ENCODE results near the gene ZNF697. TPM values are rescaled to one million over a fixed set of nuclear protein-coding genes. Genes with fewer than 3 reads are reported as not detected.

The ZNF697 gene
- total RNA-seq, 3 donors from 2014 or later (not counting 1 experiment from before 2014, with no cell fraction given) = 0.09 to 0.45 TPM; not detected in 1

- ATAC-seq (no peak), DNase-seq (no peak)
- no peak overlapping the region for H3K4me3 Mint-ChIP-seq
- Histone ChIP-seq H3K27ac (ENCODE audit: low read length) (no peak overlapping the region), H3K4me1 (ENCODE audit: control insufficient read depth, insufficient read depth, low read length) (peaks cover 8% of the 10 kb centered on the region), H3K4me3 (ENCODE audit: low read length) (no peak overlapping the region), H3K9me3 (ENCODE audit: control insufficient read depth, insufficient read depth, low read length) (no peaks in the 10 kb centered on the region), H3K36me3 (ENCODE audit: control insufficient read depth, insufficient read depth, low read length) (no peaks in the 10 kb centered on the region), H3K27me3 (ENCODE audit: control insufficient read depth, insufficient read depth, low read length) (peaks cover 15% of the 10 kb centered on the region)
- no CpG with 5 or more reads among the region's 1 CpG for WGBS (ENCODE audit: insufficient coverage)
- H3K36me3 Mint-ChIP-seq = no peaks in the 10 kb centered on the region
- no peaks in the 10 kb centered on the region for H3K9me3 Mint-ChIP-seq
- H3K27ac Mint-ChIP-seq = no peak overlapping the region
- peaks cover 0 to 5% of the 10 kb centered on the region in 2 donors for H3K4me1 Mint-ChIP-seq
- peaks cover 39 to 49% of the 10 kb centered on the region in 2 donors for H3K27me3 Mint-ChIP-seq (ENCODE audit: low read depth in 2 of 2)
- intact Hi-C loops (cut with micrococcal nuclease) = no loop called here
- TF ChIP-seq CTCF (IDR thresholded peaks at IDR 0.05) = no peak
Measured at GRCh38 chr1:119651641-119652040, 3.6 kb upstream of the ZNF697 start.

GRCh38 chr1:119651133-119651532 lies 3.1 kb upstream of the ZNF697 start:
- H3K36me3 ChIP-seq (ENCODE audit: control insufficient read depth, insufficient read depth, low read length) = no peaks in the 10 kb centered on the region
- H3K9me3 Mint-ChIP-seq = peaks cover 0 to 4% of the 10 kb centered on the region in 2 donors
- peaks cover 18% of the 10 kb centered on the region for H3K27me3 ChIP-seq (ENCODE audit: control insufficient read depth, insufficient read depth, low read length)
- intact Hi-C loops (cut with micrococcal nuclease) = no loop called here
- no CpG with 5 or more reads among the region's 2 CpGs for WGBS (ENCODE audit: insufficient coverage)
- H3K9me3 ChIP-seq (ENCODE audit: control insufficient read depth, insufficient read depth, low read length) = no peaks in the 10 kb centered on the region
- H3K4me3 Mint-ChIP-seq = no peak overlapping the region
- no peak overlapping the region for H3K4me3 ChIP-seq (ENCODE audit: low read length)
- peaks cover 8% of the 10 kb centered on the region for H3K4me1 ChIP-seq (ENCODE audit: control insufficient read depth, insufficient read depth, low read length)
- no peaks in the 10 kb centered on the region for H3K36me3 Mint-ChIP-seq
- DNase-seq = no peak
- H3K27ac ChIP-seq (ENCODE audit: low read length) = no peak overlapping the region
- peaks cover 0 to 5% of the 10 kb centered on the region in 2 donors for H3K4me1 Mint-ChIP-seq
- no peak for TF ChIP-seq CTCF (IDR thresholded peaks at IDR 0.05)
- H3K27me3 Mint-ChIP-seq (ENCODE audit: low read depth in 2 of 2) = peaks cover 44 to 54% of the 10 kb centered on the region in 2 donors
- H3K27ac Mint-ChIP-seq = no peak overlapping the region
- no peak for ATAC-seq

GRCh38 chr1:119648620-119649004 lies 546 bp upstream of the ZNF697 start:
- no peak for TF ChIP-seq CTCF (IDR thresholded peaks at IDR 0.05)
- H3K9me3 Mint-ChIP-seq = peaks cover 0 to 4% of the 10 kb centered on the region in 2 donors
- intact Hi-C loops (cut with micrococcal nuclease) = no loop called here
- Histone ChIP-seq H3K9me3 (ENCODE audit: control insufficient read depth, insufficient read depth, low read length) (no peaks in the 10 kb centered on the region), H3K27ac (ENCODE audit: low read length) (no peak overlapping the region), H3K36me3 (ENCODE audit: control insufficient read depth, insufficient read depth, low read length) (no peaks in the 10 kb centered on the region), H3K27me3 (ENCODE audit: control insufficient read depth, insufficient read depth, low read length) (peaks cover 18% of the 10 kb centered on the region), H3K4me3 (ENCODE audit: low read length) (peak overlapping the region; percentile 25), H3K4me1 (ENCODE audit: control insufficient read depth, insufficient read depth, low read length) (peaks cover 8% of the 10 kb centered on the region)
- peak overlapping the region; percentile 62 for H3K4me3 Mint-ChIP-seq
- peaks cover 44 to 56% of the 10 kb centered on the region in 2 donors for H3K27me3 Mint-ChIP-seq (ENCODE audit: low read depth in 2 of 2)
- ATAC-seq = no peak
- no peak for DNase-seq
- no peak overlapping the region for H3K27ac Mint-ChIP-seq
- no peaks in the 10 kb centered on the region for H3K36me3 Mint-ChIP-seq
- peaks cover 0 to 5% of the 10 kb centered on the region in 2 donors for H3K4me1 Mint-ChIP-seq
- 23% methylated on average over 8 of the region's 10 CpGs for WGBS (ENCODE audit: insufficient coverage)

- peak overlapping the region; percentile 24 for H3K4me3 ChIP-seq (ENCODE audit: low read length)
Measured at GRCh38 chr1:119647228-119647733, 785 bp downstream of the ZNF697 start.

More at GRCh38 chr1:119647228-119647733, 785 bp downstream of the ZNF697 start:
- no peaks in the 10 kb centered on the region for H3K36me3 Mint-ChIP-seq
- peaks cover 37 to 55% of the 10 kb centered on the region in 2 donors for H3K27me3 Mint-ChIP-seq (ENCODE audit: low read depth in 2 of 2)
- no peak for TF ChIP-seq CTCF (IDR thresholded peaks at IDR 0.05)
- ATAC-seq (no peak), DNase-seq (no peak)
- H3K27ac ChIP-seq (ENCODE audit: low read length) = no peak overlapping the region
- 8% methylated on average over 15 of the region's 18 CpGs for WGBS (ENCODE audit: insufficient coverage)
- no peak overlapping the region for H3K27ac Mint-ChIP-seq
- H3K4me1 Mint-ChIP-seq = peaks cover 0 to 5% of the 10 kb centered on the region in 2 donors
- peak overlapping the region; percentile 28 for H3K4me3 Mint-ChIP-seq
- no peaks in the 10 kb centered on the region for H3K9me3 ChIP-seq (ENCODE audit: control insufficient read depth, insufficient read depth, low read length)
- H3K27me3 ChIP-seq (ENCODE audit: control insufficient read depth, insufficient read depth, low read length) = peaks cover 18% of the 10 kb centered on the region
- no peaks in the 10 kb centered on the region for H3K36me3 ChIP-seq (ENCODE audit: control insufficient read depth, insufficient read depth, low read length)
- peaks cover 8% of the 10 kb centered on the region for H3K4me1 ChIP-seq (ENCODE audit: control insufficient read depth, insufficient read depth, low read length)
- intact Hi-C loops (cut with micrococcal nuclease) = no loop called here
- H3K9me3 Mint-ChIP-seq = peaks cover 0 to 4% of the 10 kb centered on the region in 2 donors
